Dermis microvascular lymphatic vessel endothelial cell (primary cell): ENCODE data around the gene CCDC92. TPM values are rescaled to one million over a fixed set of nuclear protein-coding genes. Genes with fewer than 3 reads are reported as not detected.

Experiments
- DNase-seq, 2 donors: peaks; one replicate each; pipeline versions ENCODE4 v3.0.0 to v3.0.0-alpha.2; 2010; ENCODE audit warnings: low read depth in 2 of 2
- total RNA-seq: library from RNA; depleted of rRNA; stranded (reverse); fragments of >200 nt; gene quantifications from 2 replicates; pipeline ENCODE4 v1.2.1, GENCODE V29; 2014

Gene CCDC92
- total RNA-seq, 1 donor from 2014 or later, result 4.1 TPM

DNA sequence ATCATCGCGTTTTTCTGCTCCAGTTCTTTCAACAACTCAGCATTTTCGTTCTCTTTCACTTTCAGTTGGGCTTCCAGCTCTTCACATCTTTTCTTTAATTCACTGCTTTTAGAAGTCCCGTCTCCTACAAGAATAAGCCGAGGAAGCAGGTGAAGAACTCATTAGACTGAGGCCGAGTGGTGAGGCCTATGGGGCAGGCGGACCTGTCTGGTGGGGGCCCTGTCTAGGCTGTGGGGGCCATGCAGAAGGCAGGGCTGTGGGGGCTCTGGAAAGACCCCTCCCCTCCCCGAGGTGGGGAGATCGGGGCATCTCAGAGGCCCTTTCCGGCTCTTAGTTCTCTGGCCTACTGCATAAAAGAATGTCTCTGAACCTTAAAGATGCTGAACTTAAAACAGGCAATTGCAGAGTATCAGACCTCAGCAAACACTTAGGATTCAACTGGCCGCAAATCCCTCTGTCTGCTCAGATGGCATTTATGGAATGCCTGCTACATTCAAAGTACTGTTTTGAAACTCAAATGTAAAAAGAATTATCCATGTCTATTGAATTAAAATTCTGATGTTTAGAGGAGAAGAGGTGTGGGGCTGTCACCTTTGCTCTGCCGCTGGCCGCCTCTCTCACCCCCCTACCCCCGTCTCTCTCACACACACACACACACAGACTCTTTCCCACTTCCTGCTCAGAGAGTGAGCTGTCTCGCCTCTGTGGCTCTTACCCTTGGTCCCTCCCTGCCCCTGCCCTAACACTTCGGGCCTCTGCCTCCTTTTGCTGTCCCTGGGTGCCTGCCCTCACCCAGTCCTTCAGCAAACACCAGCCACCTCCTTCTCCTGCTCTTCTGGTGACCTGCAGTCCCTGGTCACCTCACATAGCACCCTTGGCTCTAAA, 34.7 kb downstream of the CCDC92 start:
- DNase-seq, result no peak

DNA sequence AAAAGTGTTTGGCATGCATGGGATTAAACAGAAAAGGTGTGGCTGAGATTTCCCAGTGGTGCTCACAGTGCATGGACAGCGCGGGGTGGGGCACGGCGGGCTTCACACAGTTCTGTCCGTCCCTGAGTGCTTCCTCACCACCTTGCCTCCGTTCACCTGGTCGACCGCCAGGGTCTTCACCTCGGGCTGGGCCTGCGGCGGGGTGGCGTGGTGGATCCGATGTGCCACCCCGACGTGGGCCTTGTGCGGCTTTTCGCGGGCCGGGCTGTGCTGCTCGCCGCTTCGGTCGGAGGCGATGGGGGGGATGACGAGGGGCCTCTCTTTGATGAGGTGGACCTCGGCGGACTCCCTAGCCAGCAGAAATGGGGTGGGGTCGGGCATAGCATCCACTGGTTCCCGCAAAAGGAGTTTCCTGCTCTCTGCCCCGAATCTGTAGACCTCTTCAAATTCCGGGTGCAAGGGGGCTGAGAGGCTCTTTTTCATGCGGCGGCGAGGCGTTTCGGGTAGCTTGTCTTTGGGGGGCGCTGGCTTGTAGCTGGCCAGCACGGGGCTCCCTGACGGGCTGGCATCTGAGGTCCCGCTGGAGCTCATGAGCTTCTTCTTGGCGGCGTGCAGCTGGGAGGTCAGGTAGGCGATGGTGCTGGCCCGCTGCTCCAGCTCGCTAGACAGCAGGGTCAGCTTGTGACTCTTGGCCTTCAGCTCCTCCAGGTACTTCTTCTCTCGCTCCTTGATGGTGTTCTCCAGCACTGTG, 35.5 kb downstream of the CCDC92 start:
- no peak for DNase-seq

DNA sequence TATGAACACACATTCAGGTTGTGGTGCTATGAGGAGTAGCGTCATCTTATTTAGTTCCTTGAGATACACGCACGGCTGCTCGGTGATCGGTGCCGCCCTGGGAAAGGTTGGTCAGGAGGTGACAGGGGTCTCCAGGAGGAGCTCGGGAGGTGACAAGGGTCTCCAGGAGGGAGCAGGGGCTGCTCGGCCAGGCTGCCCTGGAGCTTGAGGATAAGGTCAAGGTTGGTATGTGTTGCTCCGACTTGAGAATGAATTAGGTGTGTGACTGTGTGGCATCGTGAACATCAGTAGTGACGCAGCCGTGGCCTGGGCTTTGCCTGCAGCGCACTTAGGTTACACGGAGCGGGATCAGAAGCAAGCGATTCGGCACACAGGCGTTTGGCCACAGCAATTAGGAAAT, 36.2 kb downstream of the CCDC92 start:
- no peak for DNase-seq

DNA sequence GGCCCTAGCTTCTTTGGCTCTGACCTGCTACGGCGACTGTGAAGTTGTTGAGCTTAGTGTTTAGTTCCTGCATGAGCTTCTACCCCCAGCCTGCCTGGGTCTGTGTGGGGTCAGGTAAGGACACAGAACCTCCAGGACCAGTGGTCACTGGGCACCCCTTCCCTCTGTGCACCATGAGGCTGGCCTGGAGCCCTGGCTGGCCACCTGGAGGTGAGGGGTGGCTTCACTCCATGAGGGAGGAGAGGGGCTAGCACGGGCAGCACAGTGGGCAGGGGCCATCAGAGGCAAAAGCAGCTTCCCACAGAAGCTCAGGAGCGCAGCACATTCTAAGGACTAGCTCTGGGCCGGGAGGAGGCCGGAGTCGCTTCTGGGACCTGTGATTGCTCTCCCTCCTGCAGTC, 36.7 kb downstream of the CCDC92 start:
- no peak for DNase-seq

DNA sequence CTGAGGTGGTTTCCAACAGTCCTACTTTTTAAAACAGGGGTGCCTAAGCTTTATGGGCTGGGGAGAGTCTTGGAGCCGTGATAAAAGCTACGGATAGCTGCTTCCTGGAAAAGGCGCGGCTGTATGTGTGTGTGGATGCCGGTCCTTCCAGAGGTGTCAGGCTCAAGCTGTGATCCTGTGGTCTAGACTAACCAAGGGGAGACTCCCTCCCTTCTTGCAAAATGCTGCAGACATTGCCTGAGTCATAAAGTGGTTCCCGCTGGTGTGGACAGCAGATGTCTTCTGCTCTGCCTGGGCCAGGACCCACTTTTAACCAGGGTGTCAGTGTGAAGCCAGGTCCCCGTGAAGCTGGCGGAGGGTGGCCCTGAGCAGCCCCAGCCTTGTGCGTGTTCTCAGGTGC, 37.8 kb downstream of the CCDC92 start:
- DNase-seq, result no peak

DNA sequence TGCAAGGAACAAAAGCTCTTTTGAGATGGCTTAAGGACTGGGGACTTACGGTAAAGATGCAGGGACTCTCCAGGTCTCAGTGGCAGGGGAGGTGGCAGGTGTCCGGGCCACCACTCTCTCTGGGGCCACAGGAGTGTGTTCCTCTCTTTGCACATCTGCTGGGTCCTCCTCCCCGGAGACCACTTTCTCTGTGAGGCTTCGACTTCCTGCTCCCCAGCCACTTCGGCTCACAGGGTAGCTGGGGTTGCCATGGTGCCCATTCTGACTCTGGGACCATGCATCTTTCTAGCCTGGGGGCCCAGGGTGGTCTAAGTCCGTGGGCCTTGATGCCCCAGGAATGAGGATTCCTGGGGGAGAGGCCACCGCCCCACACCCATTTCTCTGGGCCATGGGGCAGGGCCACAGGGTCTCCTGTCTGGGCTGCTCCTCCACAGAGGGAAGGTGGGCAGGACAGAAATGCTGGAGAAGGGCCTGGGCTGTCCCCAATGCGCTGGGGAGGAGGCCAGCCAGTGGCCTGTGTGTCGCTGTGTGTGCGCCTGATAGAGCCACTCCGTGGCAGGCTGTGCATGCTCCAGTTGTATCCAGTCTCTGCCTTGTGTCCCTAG, 38.5 kb downstream of the CCDC92 start:
- DNase-seq, result no peak

DNA sequence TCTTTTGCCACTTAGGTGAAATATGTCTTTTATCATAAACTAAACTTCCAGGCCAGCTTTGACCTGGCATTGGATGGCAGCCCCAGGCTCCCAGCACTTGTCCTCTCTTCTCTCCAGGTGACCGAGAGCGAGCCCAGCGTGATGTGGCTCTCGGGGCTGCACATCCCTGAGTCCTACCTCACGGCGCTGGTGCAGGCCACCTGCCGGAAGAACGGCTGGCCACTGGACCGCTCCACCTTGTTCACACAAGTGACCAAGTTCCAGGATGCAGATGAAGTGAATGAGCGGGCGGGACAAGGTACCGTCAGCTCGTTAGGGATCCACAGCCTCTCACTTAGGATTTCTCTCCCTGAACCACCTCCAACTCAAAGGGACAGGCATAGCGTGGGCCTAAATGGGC, 39.4 kb downstream of the CCDC92 start:
- no peak for DNase-seq

DNA sequence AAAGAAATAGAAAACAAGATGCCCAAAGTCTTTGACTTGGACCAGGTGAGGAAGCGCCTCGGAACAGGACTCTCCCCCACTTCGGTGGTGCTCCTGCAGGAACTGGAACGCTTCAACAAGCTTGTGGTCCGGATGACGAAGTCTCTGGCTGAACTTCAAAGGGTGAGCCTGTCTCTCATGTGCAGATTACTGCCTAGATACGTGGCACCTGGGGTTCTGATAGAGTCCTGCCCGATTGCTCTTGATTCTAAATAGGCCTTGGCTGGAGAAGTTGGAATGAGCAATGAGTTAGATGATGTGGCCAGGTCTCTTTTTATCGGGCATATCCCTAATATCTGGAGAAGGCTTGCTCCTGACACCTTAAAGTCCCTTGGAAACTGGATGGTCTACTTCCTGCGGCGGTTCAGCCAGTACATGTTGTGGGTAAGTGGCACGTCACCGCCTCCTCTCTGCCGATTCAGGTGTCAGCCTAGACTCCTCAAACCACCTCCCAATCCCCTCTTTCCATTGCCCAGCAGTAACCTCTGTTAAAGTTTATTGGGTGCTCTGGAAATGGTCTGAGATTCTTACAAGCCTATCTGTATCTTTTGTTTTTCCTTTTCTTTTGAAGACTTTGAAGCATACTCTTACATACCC, 40.8 kb downstream of the CCDC92 start:
- DNase-seq, result no peak

DNA sequence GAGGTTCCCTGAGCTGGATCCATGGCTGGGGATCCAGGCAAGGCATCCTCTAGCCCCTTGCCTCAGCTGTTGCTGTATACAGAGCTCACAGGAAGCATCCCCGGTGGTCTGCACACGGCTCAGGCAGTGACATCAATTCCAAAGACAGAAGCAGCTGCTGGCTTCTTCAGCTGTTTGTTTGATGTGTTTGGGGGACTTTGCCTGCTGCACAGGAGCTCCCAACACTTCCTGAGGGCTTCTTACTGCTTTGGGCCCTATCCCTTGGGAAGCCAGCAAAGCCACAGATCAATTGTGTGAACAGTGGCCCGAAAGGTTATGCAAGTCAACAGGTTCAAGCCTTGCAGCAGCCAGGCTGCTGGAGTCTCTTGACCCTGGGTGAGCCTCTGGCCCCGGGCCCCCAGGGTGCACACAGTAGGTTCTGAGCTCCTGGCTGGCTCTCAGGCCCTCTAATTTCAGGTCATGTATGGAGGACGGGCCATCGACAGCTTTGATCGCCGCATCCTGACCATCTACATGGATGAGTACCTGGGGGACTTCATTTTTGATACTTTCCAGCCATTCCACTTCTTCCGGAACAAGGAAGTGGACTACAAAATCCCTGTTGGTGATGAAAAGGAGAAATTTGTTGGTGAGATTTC, 42.6 kb downstream of the CCDC92 start:
- no peak for DNase-seq

DNA sequence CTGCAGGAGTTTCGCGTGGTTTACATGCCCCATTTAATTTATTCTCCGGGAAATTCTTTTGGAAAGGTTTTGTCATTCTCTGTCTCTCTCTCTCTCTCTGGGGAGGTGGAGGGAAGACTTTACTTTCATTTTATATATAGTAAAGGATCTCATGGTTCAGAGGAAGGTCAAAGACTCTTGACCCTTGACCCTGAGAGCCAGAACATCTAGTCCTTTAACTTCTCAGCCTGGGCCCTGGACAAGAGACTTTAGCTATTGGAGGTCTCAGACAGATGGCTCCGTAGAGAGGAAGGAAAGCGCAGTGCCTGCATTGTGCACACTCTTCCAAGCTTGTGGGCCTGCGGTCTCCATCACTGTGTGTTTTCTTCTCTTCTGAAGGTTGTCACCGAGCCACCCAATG, 43.7 kb downstream of the CCDC92 start:
- no peak for DNase-seq

DNA sequence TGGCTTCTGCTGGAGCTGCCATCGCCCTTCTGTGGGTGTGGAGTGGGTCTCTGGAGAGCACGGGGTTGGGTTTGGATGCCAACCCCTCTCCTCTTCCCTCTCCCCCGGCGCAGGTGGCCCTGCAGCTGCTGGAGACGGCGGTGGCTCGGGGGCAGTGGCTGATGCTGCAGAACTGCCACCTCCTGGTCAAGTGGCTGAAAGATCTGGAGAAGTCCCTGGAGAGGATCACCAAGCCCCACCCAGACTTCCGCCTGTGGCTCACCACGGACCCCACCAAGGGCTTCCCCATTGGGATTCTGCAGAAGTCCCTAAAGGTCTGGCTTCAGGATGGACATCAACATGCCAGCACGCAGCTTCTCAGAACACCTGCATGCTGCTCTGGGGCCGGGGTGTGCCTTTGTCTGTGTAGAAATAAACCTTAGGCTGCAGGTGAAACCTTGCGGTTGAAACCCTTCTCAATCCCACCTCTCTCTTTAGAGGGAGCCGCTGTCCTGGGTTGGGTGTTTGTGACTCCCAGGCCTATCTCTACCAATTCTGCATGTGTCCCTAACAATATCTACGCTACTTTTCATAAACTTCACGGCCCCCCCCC, 44.3 kb downstream of the CCDC92 start:
- no peak for DNase-seq

DNA sequence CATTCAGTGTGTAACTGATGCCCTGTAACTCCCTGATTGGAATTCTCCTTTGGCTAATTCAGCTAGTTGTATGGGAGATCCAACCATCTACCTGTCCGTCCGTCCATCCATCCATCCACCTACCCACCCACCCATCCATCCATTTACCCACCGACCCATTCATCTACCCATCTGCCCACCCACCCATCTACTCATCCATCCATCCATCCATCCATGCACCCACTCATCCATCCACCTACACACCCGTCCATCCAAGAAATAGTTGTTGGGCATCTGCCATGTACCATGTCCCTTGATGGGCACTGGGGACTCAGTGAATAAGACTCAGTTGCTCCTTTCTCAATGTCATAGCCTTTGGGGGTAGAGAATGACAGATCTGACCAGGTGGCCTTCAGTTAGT, 48.1 kb downstream of the CCDC92 start:
- DNase-seq, result no peak

DNA sequence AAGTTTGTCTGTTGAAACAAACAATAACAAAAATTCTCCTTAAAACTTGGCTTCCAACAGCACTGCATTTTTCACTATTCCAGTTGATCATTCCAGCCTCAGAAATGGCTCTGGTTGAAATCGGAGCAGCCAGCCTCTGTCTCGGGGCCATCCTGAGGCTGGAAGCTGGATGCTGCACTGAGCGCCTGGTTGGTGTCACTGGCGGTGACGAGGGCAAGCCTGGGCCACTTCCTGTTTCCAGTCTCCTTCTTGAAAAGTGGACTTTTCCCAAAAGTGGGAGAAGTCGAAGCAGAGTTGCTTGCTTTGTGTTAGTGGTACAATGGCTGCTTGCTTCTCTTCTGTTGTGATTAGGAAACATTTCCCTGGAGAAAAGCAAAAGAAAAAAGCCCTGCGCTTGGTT, 48.7 kb downstream of the CCDC92 start:
- DNase-seq, result no peak

DNA sequence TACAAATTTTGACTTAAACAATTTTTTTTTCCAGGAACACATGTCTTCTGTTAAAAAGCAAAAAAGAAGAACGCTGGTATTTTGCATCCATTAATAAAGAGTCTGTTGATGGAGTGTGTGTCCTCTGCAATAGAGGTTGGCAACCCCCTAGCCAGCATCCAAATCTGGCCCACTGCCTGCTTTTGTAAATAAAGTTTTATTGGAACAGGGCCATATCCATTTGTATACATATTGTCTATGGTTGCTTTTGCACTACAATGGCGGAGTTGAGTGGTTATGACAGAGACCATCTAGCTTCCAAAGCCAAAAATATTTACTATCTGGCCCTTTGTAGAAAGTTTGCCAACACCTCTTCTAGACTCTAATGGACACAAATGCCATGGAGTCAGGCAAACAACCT, 49.6 kb downstream of the CCDC92 start:
- no peak for DNase-seq

DNA sequence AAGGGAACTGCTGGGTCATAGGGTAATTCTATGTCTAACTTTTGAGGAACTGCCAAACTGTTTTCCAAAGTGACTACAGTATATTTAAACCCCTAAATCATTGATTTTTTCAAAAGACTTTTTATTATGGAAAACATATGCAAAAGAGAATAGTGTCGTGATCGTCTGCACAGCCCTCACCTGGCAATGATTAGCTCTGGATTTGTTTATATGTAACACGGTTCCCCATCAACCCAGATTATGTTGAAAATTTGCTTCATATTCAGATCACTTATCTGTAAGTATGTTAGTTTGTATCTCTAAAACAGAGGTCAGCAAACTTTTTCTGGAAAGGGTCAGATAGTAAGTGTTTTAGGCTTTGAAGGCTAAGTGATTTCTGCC, 52.7 kb downstream of the CCDC92 start:
- DNase-seq, result no peak

DNA sequence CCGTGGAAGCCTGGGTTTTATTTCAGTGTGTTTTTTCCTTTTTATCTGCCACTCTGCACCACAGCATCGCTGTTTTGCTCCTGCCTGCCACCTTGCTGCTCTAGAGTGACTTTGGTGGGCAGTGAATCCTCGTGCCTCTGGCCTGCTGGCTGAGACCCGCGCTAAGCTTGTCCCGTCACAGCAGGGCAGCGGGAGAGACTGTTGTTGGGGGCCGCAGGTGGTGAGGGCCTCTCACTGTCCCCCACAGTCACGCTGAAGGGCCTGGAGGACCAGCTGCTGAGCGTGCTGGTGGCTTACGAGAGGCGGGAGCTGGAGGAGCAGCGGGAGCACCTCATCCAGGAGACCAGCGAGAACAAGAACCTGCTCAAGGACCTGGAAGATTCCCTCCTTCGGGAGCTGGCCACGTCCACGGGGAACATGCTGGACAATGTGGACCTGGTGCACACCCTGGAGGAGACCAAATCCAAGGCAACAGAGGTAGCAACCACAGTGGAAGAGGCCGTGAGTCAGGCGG, 55.2 kb downstream of the CCDC92 start:
- DNase-seq, result no peak

DNA sequence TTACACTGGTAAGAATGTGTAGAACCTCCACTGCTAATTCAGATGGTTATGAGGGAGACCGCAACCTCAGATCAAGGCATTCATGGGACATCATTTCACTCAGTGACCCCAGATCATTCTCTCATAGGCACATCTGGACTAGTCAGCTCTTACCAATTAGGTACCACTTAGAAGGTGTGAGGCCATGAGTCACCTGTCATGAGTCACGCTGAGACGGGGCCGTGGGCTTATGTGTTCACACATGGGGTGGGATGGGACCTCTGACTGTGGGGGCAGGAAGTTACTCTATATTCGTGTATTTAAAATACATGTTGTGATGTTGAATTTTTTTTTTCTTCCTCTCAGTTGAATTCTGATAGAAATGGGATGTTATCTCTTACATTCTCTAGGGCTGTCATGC, 55.9 kb downstream of the CCDC92 start:
- DNase-seq, result peak in 1 of 2 donors; percentile 15

DNA sequence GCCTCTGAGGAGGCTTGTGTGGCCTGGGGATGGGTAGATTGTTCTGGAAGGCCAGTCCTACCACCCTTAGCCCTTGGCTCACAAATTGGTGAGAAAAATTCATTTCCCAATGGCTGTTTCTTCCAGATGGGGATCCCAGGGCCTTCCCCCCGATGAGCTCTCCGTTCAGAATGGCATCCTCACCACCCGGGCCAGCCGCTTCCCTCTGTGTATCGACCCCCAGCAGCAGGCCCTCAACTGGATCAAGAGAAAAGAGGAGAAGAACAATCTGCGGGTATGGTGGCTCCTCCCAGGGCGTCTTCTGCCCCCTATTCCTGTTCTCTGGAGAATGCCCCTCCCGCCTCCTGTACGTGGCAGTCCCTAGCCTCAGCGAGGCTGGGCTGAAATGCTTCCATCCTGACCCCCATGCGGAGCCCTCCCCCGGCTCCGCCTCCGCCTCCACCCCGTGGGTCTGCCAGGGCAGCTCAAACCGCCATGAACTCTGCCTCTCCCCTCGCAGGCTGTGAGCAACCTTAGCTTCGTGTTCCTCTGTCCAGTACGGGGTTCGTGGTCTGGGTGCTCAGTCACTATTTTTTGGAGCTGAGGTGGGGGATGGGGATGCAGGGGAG, 57.8 kb downstream of the CCDC92 start:
- DNase-seq, result no peak

DNA sequence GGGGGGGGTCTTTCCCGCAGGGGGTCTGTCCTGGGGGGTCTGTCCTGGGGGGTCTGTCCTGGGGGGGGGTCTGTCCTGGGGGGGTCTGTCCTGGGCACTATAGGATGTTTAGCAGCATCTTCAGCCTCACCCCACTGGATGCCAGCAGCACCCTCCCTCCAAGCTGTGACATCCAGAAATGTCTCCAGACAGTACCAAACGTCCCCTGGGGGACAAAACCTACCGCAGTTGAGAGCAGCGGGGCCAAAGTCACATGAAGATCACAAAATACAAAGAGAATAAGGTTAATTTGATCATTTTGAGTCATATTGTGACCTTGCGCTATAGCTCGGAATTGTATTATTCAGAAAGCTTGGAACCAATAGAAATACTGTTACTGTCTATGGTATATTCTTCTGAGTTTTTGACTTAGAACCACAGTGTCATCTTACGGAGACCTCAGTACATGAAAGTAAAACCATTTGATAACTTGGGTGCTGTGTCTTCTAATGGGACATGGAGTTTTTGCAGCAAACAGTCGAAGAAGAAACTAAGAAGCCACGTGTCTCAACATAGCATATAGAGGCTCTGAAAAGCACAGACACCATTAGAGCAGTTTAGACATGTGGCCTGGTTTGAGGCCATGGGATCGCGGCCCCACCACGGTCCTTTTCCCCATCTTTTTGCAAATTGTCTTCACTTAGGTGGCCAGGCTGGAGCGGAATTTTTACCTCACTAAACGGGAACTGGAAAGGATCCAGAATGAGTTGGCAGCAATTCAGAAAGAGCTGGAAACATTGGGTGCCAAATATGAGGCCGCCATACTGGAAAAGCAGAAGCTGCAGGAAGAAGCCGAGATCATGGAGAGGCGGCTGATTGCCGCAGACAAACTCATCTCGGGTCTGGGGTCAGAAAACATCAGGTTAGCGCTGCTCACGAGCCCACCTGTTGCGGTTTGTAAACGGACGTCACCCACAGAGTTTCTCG, 59.9 kb downstream of the CCDC92 start:
- DNase-seq, result peak; percentile 38 to 62
